ENCODE results near the gene TRAF2. TPM values are rescaled to one million over a fixed set of nuclear protein-coding genes. Genes with fewer than 3 reads are reported as not detected.
"Not testable (repeated sequence)": the region's sequence is repeated elsewhere in the genome, so short reads cannot be mapped to it uniquely, and the experiment has no call there.

Gene TRAF2
- total RNA-seq, 1 experiment from 2014 or later, result 23.6 TPM

DNA sequence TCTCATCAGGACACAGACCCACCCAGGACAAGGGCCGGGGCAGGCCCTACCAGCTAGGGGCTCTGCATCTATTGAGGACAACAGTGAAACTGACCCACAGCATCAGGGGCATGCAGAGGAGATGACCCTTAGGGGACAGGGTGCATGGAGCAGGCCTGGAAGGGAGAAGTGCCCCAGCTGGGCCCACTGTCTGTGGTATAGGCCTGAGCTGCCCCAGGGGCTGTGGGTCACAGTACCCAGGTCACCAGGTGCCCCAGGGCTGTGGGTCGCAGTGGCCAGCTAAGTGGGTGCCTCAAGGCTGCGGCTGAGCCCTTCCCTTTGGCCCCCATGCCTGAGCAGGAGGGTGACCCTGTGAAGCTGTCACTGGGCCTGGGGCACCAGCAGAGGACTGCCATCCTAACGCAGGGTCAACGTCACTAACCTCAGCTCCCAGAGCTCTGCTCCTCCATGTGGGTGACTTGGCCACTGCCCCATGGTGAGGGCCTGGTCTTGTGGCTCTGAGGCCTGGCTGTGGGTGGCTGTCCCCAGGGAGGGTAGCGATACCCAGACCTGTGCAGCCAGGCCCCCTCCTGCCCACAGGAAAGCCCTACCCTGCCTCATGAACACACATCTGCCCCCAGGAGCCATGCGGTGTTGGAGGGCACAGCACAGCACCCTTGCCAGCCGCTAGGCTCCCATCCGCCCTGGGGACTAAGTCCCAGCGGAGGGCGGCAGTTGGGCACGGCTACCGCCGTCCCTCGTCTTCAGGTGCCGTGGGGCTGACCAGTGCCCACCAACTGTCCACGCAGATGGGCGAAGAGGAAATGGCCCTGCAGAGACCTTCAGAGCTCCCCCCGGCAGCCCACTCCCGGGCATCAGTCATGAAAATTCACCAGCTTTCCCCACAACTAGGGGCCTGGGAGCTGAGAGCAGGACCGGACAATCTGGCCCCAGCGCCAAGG, 25.1 kb upstream of the TRAF2 start:
- Histone ChIP-seq H3K4me3 (no peak overlapping the region), H3K27ac (no peak overlapping the region), H3K9me3 (replicated peaks) (no peaks in the 10 kb centered on the region), H3K4me1 (no peaks in the 10 kb centered on the region), H3K27me3 (no peaks in the 10 kb centered on the region), H3K36me3 (peaks cover 28% of the 10 kb centered on the region)
- no peak for DNase-seq

GRCh38 chr9:136861874-136862457, 24.4 kb upstream of the TRAF2 start:
- Histone ChIP-seq H3K4me1 (peaks cover 3% of the 10 kb centered on the region; the same call in 1 of the 2 replicates), H3K4me3 (no peak overlapping the region), H3K27ac (no peak overlapping the region), H3K9me3 (replicated peaks) (no peaks in the 10 kb centered on the region), H3K27me3 (no peaks in the 10 kb centered on the region), H3K36me3 (peaks cover 28% of the 10 kb centered on the region)
- no peak for DNase-seq

DNA sequence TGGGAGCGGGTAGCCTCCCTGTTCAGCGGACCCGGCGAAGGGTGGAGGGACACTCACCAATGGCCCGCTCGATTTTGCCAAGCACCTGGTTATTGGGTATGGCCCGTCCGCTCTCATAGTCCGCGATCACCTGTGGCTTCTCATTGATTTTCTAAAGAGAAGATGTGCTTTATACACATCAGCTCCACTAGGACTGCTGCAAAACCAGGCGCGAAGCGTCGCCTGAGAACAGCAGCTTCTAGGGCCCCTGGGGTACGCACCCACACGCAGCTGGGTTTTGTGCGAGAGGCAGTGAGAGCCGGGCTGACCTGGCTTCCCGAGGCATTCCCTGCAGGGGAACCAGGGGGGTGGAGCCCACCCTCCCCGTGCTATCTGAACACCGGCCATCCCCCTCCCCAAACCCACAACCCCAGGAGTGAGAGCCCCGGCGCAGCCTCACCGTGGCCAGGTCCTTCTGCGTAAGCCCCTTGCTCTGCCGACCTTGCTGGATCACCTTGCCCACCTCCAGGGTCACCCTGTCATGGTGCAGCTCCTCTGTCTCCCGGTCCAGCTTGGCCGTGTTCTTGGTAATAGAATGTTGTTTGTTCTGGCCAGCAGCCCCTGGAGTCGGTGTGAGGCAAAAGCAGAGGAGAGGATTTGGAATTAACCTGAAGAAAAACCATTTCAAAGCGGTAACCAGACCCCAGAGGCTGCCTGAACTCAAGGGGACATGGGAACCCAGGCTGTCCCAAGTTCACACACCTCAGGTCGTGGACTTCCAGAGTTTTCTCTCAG, 23.3 kb upstream of the TRAF2 start:
- Histone ChIP-seq H3K36me3 (peaks cover 28% of the 10 kb centered on the region), H3K4me1 (peaks cover 4% of the 10 kb centered on the region; the same call in 1 of the 2 replicates), H3K27ac (no peak overlapping the region), H3K4me3 (no peak overlapping the region), H3K27me3 (no peaks in the 10 kb centered on the region), H3K9me3 (replicated peaks) (peaks cover 7% of the 10 kb centered on the region; the same call in 1 of the 2 replicates)
- no peak for DNase-seq

- H3K27me3 ChIP-seq, result no peaks in the 10 kb centered on the region
- no peak overlapping the region for H3K4me3 ChIP-seq
- peaks cover 28% of the 10 kb centered on the region for H3K36me3 ChIP-seq
- H3K27ac ChIP-seq, result no peak overlapping the region
- DNase-seq, result no peak
- peaks cover 4% of the 10 kb centered on the region; the same call in 1 of the 2 replicates for H3K4me1 ChIP-seq
- peaks cover 7% of the 10 kb centered on the region; the same call in 1 of the 2 replicates for H3K9me3 ChIP-seq (replicated peaks)
Measured at GRCh38 chr9:136863623-136864273, 22.6 kb upstream of the TRAF2 start.

DNA sequence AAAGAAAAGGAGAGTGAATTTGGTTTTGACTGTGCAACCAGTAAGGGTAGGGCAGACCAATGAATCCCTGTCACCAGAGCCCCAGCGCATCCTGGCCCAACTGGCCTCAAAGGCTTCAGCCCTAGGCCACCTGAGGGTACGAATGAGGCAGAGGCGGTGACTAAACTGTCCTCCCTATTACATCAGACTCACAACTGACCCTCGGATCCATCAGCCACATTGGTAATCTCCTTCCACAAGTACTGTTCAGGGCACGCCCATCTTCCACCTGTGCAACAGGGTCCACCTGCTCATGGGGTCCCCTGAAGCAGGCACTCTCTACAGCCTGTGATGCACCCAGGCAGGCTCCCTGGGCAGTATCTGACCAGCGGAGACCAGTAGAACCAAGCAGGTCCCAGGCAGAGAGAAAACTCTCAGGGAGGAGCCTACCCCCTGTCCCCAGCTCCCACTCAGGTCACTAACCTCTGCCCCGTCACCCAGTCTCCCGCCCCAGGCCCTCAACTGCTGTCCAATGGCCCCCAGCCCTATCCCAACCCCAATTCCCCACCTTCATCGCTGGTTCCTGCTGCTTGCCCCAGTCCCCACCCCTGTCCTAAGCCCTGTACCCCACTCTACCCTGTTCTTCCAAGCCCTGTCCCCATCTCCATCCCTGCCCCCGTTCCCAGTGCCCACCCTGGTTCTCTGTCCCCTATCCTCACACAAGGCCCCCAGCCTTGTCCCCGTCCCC, 21.1 kb upstream of the TRAF2 start:
- Histone ChIP-seq H3K4me1 (peaks cover 4% of the 10 kb centered on the region; the same call in 1 of the 2 replicates), H3K27ac (no peak overlapping the region), H3K36me3 (peaks cover 26% of the 10 kb centered on the region), H3K27me3 (no peaks in the 10 kb centered on the region), H3K9me3 (replicated peaks) (peaks cover 7% of the 10 kb centered on the region; the same call in 1 of the 2 replicates), H3K4me3 (peak overlapping the region; percentile 92)
- no peak for DNase-seq

- DNase-seq, result peak in 1 of 2 experiments; percentile 51
Measured at GRCh38 chr9:136865768-136866103, 20.6 kb upstream of the TRAF2 start.

DNA sequence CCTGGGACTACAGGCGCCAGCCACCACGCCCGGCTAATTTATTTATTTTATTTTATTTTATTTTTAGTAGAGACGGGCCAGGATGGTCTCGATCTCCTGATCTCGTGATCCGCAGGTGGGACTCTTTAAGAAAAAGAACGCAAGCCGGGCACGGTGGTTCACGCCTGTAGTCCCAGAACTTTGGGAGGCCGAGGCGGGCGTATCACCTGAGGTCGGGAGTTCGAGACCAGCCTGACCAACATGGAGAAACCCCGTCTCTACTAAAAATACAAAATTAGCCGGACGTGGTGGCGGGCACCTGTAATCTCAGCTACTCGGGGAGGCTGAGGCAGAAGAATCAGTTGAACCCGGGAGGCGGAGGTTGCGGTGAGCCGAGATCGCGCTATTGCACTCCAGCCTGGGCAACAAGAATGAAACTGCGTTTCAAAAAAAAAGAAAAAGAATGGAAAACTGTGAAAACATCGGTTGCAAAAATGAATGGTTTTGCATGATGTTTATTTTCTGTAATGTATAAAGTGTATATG, 19.4 kb upstream of the TRAF2 start:
- not testable (repeated sequence) for H3K27ac ChIP-seq, H3K4me1 ChIP-seq, H3K27me3 ChIP-seq, DNase-seq
- Histone ChIP-seq H3K4me3 (peak overlapping the region; percentile 92), H3K9me3 (replicated peaks) (peaks cover 19% of the 10 kb centered on the region), H3K36me3 (peaks cover 26% of the 10 kb centered on the region)

More at GRCh38 chr9:136865768-136866103, 20.6 kb upstream of the TRAF2 start:
- Histone ChIP-seq H3K36me3 (peaks cover 26% of the 10 kb centered on the region), H3K27me3 (no peaks in the 10 kb centered on the region), H3K27ac (peak overlapping the region; percentile 71), H3K4me1 (peaks cover 4% of the 10 kb centered on the region; the same call in 1 of the 2 replicates), H3K9me3 (replicated peaks) (peaks cover 8% of the 10 kb centered on the region), H3K4me3 (peak overlapping the region; percentile 92)

GRCh38 chr9:136867480-136867879, 18.8 kb upstream of the TRAF2 start:
- Histone ChIP-seq H3K27me3 (no peaks in the 10 kb centered on the region), H3K4me1 (peaks cover 4% of the 10 kb centered on the region; the same call in 1 of the 2 replicates), H3K27ac (no peak overlapping the region), H3K4me3 (no peak overlapping the region), H3K9me3 (replicated peaks) (peaks cover 22% of the 10 kb centered on the region), H3K36me3 (peaks cover 23% of the 10 kb centered on the region)
- DNase-seq, result no peak

- no peak for DNase-seq
Measured at GRCh38 chr9:136867917-136868316, 18.4 kb upstream of the TRAF2 start.

GRCh38 chr9:136868644-136869043, 17.7 kb upstream of the TRAF2 start:
- Histone ChIP-seq H3K4me3 (no peak overlapping the region), H3K36me3 (peaks cover 11% of the 10 kb centered on the region), H3K4me1 (peaks cover 4% of the 10 kb centered on the region; the same call in 1 of the 2 replicates), H3K9me3 (replicated peaks) (peaks cover 31% of the 10 kb centered on the region), H3K27ac (no peak overlapping the region), H3K27me3 (no peaks in the 10 kb centered on the region)
- no peak for DNase-seq

More at GRCh38 chr9:136867917-136868316, 18.4 kb upstream of the TRAF2 start:
- Histone ChIP-seq H3K27ac (no peak overlapping the region), H3K27me3 (no peaks in the 10 kb centered on the region), H3K9me3 (replicated peaks) (peaks cover 26% of the 10 kb centered on the region), H3K4me3 (no peak overlapping the region), H3K4me1 (peaks cover 4% of the 10 kb centered on the region; the same call in 1 of the 2 replicates), H3K36me3 (peaks cover 19% of the 10 kb centered on the region)

DNA sequence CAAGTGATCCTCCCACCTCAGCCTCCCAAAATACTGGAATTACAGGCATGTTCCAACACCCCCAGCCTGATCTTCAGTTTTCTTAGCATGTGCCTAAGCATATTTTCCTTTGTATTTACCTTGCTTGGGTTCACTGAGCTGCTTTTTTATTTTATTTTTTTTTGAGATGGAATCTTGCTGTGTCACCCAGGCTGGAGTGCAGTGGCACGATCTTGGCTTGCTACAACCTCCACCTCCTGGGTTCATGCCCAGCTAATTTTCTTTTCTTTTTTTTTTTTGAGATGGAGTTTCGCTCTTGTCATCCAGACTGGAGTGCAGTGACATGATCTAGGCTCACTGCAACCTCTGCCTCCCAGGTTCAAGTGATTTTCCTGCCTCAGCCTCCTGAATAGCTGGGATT, 16.7 kb upstream of the TRAF2 start:
- not testable (repeated sequence) for DNase-seq, H3K4me3 ChIP-seq, H3K27ac ChIP-seq, H3K36me3 ChIP-seq, H3K4me1 ChIP-seq, H3K27me3 ChIP-seq
- H3K9me3 ChIP-seq (replicated peaks), result peaks cover 33% of the 10 kb centered on the region

DNA sequence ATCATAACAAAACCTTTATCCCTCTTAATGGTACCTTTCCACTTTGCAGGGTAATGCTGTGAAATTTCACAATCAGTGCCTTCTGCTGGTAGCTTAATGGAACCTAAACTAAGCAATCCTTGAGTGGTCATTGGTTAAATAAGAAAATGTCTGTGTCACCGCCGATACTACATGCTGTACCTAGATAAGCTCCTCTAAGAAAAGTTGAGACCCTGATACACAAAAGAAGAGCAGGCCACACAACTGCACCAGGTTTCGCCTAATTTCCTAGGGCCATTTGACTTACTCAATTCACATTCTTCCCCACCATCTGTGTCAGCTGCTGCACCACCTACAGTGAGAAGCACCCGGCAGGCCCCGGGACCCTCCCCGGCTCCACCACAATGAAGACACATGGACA, 11.2 kb upstream of the TRAF2 start:
- no peaks in the 10 kb centered on the region for H3K4me1 ChIP-seq
- peaks cover 26% of the 10 kb centered on the region for H3K9me3 ChIP-seq (replicated peaks)
- H3K27me3 ChIP-seq, result no peaks in the 10 kb centered on the region
- H3K36me3 ChIP-seq, result no peaks in the 10 kb centered on the region
- no peak overlapping the region for H3K4me3 ChIP-seq
- DNase-seq, result no peak
- no peak overlapping the region for H3K27ac ChIP-seq

DNA sequence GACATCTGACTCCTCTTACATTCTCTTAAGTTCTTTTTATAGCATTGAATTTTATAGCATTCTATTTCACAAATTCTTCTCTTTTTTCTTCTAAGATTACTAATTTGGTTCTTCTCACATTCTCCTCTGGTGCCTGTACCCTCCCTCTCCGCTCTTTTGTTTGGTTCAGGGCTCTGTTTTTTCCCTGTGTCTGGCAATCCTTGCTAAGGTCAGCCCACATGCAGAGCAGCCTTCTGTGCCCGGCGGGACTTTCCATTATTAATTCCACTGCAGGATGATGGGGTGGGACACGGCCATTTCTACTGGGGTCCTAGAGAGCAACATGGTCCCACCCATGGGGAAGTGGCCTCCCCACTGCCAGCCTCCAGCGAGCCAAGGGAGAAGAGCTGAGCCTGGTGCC, 9.8 kb upstream of the TRAF2 start:
- H3K9me3 ChIP-seq (replicated peaks), result peaks cover 17% of the 10 kb centered on the region
- no peaks in the 10 kb centered on the region for H3K36me3 ChIP-seq
- no peak overlapping the region for H3K4me3 ChIP-seq
- no peaks in the 10 kb centered on the region for H3K27me3 ChIP-seq
- H3K4me1 ChIP-seq, result no peaks in the 10 kb centered on the region
- H3K27ac ChIP-seq, result no peak overlapping the region
- no peak for DNase-seq
